ENCODE measurements around the gene IL17RA.
"Not testable (repeated sequence)": the region's sequence is repeated elsewhere in the genome, so short reads cannot be mapped to it uniquely, and the experiment has no call there.

IL17RA gene

GRCh38 chr22:17121233-17122195, 36.7 kb downstream of the IL17RA start, which contains the start of gene TMEM121B:
Gene TMEM121B (minus strand): TSS chr22:17121360. CDS start chr22:17121127, 233 bp downstream.
- DNase-seq: no peak

GRCh38 chr22:17130199-17130598, 45.4 kb downstream of the IL17RA start:
- DNase-seq: no peak

GRCh38 chr22:17131686-17132085, 46.9 kb downstream of the IL17RA start:
- no peak for DNase-seq

DNA sequence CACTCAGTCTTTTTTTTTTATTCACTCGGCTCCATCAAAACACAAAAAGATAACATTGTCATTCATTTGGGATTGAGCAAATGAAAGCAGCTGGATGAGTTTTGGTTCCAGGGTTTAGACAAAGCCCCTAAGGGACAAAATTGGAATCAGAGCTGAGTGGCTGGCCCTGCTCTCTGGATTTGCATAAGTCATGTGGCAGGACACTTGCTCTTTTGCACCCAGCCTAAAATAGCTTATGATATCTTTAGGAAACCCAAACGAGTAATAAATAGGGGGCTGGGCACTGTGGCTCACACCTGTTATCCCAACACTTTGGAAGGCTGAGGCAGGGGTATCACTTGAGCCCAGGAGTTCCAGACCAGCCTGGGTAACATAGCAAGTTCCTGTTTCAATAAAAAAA, 47.3 kb downstream of the IL17RA start:
- no peak for DNase-seq

GRCh38 chr22:17133137-17133536, 48.3 kb downstream of the IL17RA start:
- DNase-seq: no peak

DNA sequence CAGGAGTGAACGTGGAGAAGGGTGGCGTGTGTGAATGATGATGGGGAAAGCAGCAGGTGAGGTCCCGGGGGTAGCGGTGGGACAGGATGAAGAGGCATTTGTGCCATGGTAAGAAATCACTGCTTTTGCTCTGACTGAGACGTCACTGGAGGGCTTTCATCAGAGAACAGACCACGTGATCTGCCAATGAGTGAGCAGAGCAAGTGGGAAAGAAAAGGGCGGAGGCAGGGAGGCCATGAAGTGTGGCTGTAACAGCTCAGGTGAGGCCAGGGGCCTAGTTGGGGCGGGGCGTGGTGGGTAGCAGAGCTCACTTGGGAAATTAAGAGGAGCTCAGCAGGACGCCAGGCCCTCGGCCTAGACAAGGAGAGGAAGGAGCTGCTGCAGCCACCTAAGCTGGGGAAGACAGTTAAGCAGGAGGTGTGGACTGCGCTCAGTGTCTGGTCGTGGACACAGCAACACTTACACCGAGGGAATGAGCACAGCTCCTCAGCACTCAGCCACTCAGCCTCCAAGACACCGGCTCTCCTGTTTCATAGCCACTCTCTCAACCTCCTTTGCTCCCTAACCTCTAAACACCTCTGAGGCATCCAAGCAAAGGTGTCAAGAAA, 50.5 kb downstream of the IL17RA start:
- DNase-seq: no peak

DNA sequence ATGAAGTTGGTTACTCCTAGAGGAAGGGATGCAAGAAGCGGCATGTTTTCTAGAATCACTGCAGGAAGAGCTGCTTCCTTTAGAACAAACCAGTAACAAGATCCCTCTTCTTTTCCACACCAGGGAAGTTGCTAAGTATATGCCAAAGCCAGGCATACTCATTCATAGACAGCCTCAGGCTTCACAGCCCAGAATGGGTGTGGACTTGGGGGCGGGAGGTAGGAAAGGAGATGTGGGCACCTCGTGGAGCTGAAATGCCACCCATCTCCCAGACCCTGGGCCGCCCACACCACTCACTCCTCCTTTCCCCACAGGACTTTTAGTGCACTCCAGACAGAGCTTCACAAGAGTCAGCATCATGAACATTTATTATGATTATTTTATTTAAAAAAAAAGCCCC, 52.4 kb downstream of the IL17RA start:
- DNase-seq: no peak

GRCh38 chr22:17137861-17138425, 53.1 kb downstream of the IL17RA start:
- DNase-seq: no peak

DNA sequence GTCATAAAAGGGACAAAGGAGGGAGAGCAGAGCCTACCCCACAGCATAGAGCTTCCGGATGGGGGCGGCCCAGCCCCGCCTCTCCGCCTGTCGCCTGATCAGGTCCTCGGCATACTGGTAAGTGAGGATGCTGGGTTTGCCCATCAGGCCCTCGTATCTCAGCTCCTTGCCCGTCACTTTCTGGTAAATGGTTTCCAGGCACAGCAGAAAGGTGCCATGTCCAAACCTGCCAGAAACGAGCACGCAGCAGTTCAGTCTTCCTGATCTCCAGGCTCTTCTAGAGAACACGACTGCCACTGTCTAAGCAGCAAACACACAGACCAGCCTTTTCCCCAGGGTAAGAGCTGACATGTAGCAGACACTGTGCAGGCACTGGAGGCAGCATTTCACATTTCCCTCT, 53.7 kb downstream of the IL17RA start:
- no peak for DNase-seq

- DNase-seq: no peak
Measured at GRCh38 chr22:17140022-17140421, 55.2 kb downstream of the IL17RA start.

- no peak for DNase-seq
Measured at GRCh38 chr22:17140826-17141766, 56.3 kb downstream of the IL17RA start.

GRCh38 chr22:17143101-17143500, 58.3 kb downstream of the IL17RA start:
- DNase-seq: no peak

DNA sequence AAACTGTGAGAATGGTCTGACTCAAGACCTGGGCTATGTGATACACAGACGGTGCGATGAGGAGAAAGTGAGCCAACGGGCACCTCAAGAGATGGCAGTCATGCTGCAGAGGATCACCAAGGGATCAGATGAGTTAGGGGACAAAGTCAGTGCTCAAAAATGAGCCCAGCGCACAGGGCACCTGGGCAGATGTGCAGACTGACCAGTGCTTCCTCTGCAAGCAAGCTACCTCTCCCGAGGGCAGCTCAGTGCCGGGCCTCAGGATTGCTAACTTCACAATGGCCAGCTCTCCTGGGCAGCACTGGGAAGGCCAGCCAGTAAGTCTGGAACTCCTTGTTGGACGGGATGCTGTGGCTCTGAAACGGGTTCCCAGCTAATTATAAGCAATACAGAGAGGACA, 59.0 kb downstream of the IL17RA start:
- DNase-seq: no peak

DNA sequence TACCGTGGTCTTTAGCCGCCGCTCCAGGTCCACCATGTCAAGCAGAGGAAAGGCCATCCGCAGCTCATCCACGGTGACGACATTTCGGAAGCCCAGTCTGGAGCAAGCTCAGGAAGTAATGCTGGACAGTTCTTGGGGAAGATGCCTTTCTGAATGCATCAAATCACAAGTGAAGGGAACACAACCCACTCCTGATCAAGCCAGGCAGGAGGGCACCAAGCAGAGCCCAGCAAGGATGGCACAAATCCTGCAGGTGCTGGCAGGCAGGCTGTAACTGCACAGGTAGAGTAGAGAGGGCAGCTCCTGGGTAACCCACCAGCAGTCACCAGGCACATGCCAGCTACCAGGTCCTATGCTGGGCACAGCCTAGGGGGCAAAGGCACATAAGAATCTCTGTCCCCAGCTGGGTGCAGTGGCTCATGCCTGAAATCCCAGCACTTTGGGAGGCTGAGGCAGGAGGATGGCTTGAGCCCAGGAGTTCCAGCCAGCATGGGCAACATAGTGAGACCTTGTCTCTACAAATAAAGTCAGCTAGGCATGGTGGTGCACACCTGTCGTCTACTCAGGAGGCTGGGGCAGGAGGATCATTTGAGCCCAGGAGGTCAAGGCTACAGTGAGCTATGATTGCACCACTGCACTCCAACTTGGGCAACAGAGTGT, 60.4 kb downstream of the IL17RA start:
- no peak for DNase-seq

DNA sequence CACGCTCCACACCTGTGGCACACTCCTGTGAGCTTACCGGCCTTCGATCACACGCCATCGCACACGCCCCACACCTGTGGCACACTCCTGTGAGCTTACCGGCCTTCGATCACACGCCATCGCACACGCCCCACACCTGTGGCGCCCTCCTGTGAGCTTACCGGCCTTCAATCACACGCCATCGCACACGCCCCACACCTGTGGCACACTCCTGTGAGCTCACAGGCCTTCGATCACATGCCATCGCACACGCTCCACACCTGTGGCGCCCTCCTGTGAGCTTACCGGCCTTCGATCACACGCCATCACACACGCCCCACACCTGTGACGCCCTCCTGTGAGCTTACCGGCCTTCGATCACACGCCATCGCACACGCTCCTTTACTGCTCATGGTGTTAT, 62.7 kb downstream of the IL17RA start:
- not testable (repeated sequence) for DNase-seq

DNA sequence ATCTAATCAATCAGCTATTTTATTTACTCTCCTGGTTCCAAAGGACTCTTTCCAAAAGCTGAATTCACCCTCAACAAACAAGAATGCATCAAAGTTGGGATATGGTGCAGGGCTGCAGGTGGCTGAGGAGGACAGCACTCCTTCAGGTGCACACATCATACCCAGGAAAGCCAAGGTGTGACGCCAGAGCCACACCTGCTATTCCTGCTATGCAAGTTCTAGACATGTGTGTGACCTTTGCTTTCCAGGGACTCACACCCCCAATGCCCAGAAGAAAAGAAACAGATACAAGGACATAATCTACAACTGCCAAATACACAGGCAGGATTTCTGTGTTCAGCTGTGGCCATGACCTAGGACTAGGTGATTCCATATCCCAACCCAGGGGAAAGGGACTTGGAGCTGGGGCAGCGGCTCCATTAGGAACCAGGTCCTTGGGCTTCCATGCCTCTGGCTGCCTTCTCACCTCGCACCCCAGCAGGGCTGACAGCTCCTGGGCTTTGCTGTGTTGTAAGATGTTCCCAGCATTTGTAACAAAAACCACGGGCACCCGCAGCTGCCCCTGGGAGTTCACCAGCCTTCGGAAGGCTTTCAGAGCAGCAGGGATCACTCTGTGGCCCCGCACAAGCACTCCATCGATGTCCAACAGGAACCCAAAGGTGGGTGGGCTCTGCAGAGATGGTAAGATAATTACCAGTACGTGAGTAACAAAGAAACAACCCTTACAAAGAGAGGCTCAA, 64.4 kb downstream of the IL17RA start:
- DNase-seq: no peak

- DNase-seq: no peak
Measured at GRCh38 chr22:17152340-17152739, 67.5 kb downstream of the IL17RA start.

- DNase-seq: no peak
Measured at GRCh38 chr22:17152971-17153370, 68.2 kb downstream of the IL17RA start.

DNA sequence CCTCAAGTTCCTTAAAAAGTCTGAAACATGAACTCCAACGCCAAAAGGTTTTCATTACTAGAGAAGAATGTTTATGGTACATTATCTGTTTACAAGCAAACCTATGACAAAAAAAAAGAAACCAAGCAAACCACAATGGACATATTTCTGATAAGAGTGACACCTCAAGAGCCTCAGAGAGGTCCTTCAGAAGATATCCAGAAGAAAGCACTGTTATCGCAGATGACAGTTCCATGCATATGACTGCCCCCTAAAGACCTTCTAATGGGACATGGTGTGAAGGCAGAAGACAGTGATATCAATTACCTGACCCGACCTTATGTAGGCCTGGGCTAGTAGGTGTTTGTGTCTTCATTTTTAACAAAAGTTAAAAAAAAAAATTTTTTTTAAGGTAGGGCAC, 71.1 kb downstream of the IL17RA start:
- no peak for DNase-seq

GRCh38 chr22:17157714-17158113, 72.9 kb downstream of the IL17RA start:
- no peak for DNase-seq

GRCh38 chr22:17158176-17158567, 73.4 kb downstream of the IL17RA start:
- DNase-seq: no peak

Measured in stimulated activated CD4-positive, alpha-beta T cell treated with anti-CD3 and anti-CD28 coated beads, Interleukin-2, amount 100 ng/mL, for 48 hours (primary cell).